IMR-90 (cell line): Measurements from ENCODE around the gene WLS. TPM values are rescaled to one million over a fixed set of nuclear protein-coding genes. Genes with fewer than 3 reads are reported as not detected.

Experiments used
- ATAC-seq: fragments of 200-7000 bp; cut with Tn5 transposase; 2 replicates; pipeline ENCODE4 v1.9.1; 2020; ENCODE audit warnings: low read depth, mild to moderate bottlenecking, moderate library complexity
- BruUV-seq: library from RNA; stranded (reverse); fragments of 400-500 nt; replicated peaks from 2 replicates; lab custom pipeline; 2021; lab: Mats Ljungman, UMichigan
- CTCF ChIA-PET: fragments of 300-600 bp; formaldehyde crosslinking; extraction: SDS; loops from one replicate; lab custom pipeline; 2021; ENCODE audit warnings: antibody characterized with exemption; lab: Yijun Ruan, JAX
- POLR2A ChIA-PET: fragments of 300-600 bp; sonication (Branson Sonifier 250); formaldehyde crosslinking; loops from one replicate; lab custom pipeline; 2022; ENCODE audit warnings: antibody characterized with exemption; ENCODE audit not compliant: unreplicated experiment; lab: Charles Lee
- DNase-seq: peaks from one replicate; pipeline ENCODE4 v3.0.0; 2013
- H2AFZ ChIP-seq: replicated peaks from 2 replicates; pipeline ENCODE3; 2013; ENCODE audit warnings: low read length, mild to moderate bottlenecking; ENCODE audit not compliant: poor library complexity
- H2AK5ac ChIP-seq: 2 replicates; pipeline ENCODE4 v1.6.1; 2013; ENCODE audit warnings: low read depth, low read length, inconsistent platforms
- H2AK9ac ChIP-seq: replicated peaks from 2 replicates; pipeline ENCODE3; 2013; ENCODE audit warnings: mild to moderate bottlenecking, low read depth, low read length, moderate library complexity; ENCODE audit not compliant: poor library complexity
- H2BK120ac ChIP-seq: 2 replicates; pipeline ENCODE4 v1.6.1; 2013; ENCODE audit warnings: low read depth, low read length, inconsistent platforms
- H2BK15ac ChIP-seq: 3 replicates; pipeline ENCODE4 v1.6.1; 2013; ENCODE audit warnings: low read depth, low read length, inconsistent platforms
- H2BK20ac ChIP-seq: 2 replicates; pipeline ENCODE4 v1.6.1; 2013; ENCODE audit warnings: low read depth, mild to moderate bottlenecking, inconsistent platforms, low read length, moderate library complexity
- H2BK5ac ChIP-seq: 2 replicates; pipeline ENCODE4 v1.6.1; 2013; ENCODE audit warnings: mild to moderate bottlenecking, low read depth, low read length, inconsistent platforms; ENCODE audit not compliant: poor library complexity, severe bottlenecking
- H3K14ac ChIP-seq: replicated peaks from 2 replicates; pipeline ENCODE4 v1.6.1; 2013; ENCODE audit warnings: low read depth, low read length, inconsistent platforms
- H3K18ac ChIP-seq: 2 replicates; pipeline ENCODE4 v1.6.1; 2013; ENCODE audit warnings: low read depth, low read length, control low read depth
- H3K23ac ChIP-seq: 2 replicates; pipeline ENCODE4 v1.6.1; 2013; ENCODE audit warnings: low read depth, low read length, inconsistent platforms
- H3K27ac ChIP-seq: 2 replicates; pipeline ENCODE4 v1.5.1; 2013; ENCODE audit warnings: mild to moderate bottlenecking, control low read depth, low read length; ENCODE audit not compliant: insufficient read depth
- H3K27me3 ChIP-seq: 2 replicates; pipeline ENCODE4 v1.6.1; 2013; ENCODE audit warnings: low read length; ENCODE audit not compliant: control insufficient read depth, insufficient read depth
- H3K36me3 ChIP-seq: 2 replicates; pipeline ENCODE4 v1.6.1; 2013; ENCODE audit warnings: low read length, mixed read lengths; ENCODE audit not compliant: control insufficient read depth, insufficient read depth
- H3K4ac ChIP-seq: 2 replicates; pipeline ENCODE4 v1.6.1; 2013; ENCODE audit warnings: low read depth, low read length, inconsistent platforms
- H3K4me1 ChIP-seq: 2 replicates; pipeline ENCODE4 v1.6.1; 2013; ENCODE audit warnings: low read length, mixed read lengths; ENCODE audit not compliant: control insufficient read depth, insufficient read depth
- H3K4me2 ChIP-seq: 2 replicates; pipeline ENCODE4 v1.6.1; 2013; ENCODE audit warnings: low read depth, mild to moderate bottlenecking, control low read depth, low read length, moderate library complexity
- H3K4me3 ChIP-seq: 2 replicates; pipeline ENCODE4 v1.5.1; 2013; ENCODE audit warnings: low read depth, mild to moderate bottlenecking, control low read depth, low read length, moderate library complexity; ENCODE audit not compliant: insufficient read depth
- H3K56ac ChIP-seq: 2 replicates; pipeline ENCODE4 v1.6.1; 2013; ENCODE audit warnings: low read length, inconsistent platforms; ENCODE audit not compliant: insufficient read depth; ENCODE audit errors: extremely low read depth
- H3K79me1 ChIP-seq, 2 experiments: 2 replicates each; pipeline ENCODE4 v1.6.1; 2013; ENCODE audit warnings: low read length in 2 of 2, inconsistent platforms in 1 of 2, low read depth in 1 of 2
- H3K9ac ChIP-seq: 2 replicates; pipeline ENCODE4 v1.6.1; 2013; ENCODE audit warnings: low read depth, low read length, control low read depth
- H3K9me1 ChIP-seq: 2 replicates; pipeline ENCODE4 v1.6.1; 2013; ENCODE audit warnings: low read length, inconsistent platforms; ENCODE audit not compliant: insufficient read depth
- H3K9me3 ChIP-seq: 2 replicates; pipeline ENCODE4 v1.6.1; 2013; ENCODE audit warnings: low read length; ENCODE audit not compliant: control insufficient read depth, insufficient read depth
- H4K20me1 ChIP-seq: 2 replicates; pipeline ENCODE4 v1.6.1; 2013; ENCODE audit warnings: low read length, inconsistent platforms; ENCODE audit not compliant: insufficient read depth
- H4K5ac ChIP-seq: 2 replicates; pipeline ENCODE4 v1.6.1; 2013; ENCODE audit warnings: mild to moderate bottlenecking, low read depth, low read length, control low read depth
- H4K8ac ChIP-seq, 2 experiments: 2 replicates each; pipeline ENCODE4 v1.6.1; 2013; ENCODE audit warnings: low read depth in 2 of 2, low read length in 2 of 2, control low read depth in 1 of 2, inconsistent platforms in 1 of 2
- H4K91ac ChIP-seq: 2 replicates; pipeline ENCODE4 v1.6.1; 2013; ENCODE audit warnings: low read depth, low read length, inconsistent platforms; ENCODE audit not compliant: insufficient read depth
- CHD1 ChIP-seq: IDR thresholded peaks from 2 replicates; pipeline ENCODE4 v1.6.1; 2012; ENCODE audit warnings: low read depth, low read length, improper control_type of control experiment
- ELK1 ChIP-seq: fragments of 150-350 bp; IDR thresholded peaks from 2 replicates; pipeline ENCODE4 v1.6.1; 2016; ENCODE audit warnings: low read depth, mild to moderate bottlenecking, low read length, moderate library complexity, borderline replicate concordance
- FOS ChIP-seq: fragments of 150-350 bp; IDR thresholded peaks from 2 replicates; pipeline ENCODE4 v1.6.1; 2016; ENCODE audit warnings: low read depth, low read length
- MAFK ChIP-seq: IDR thresholded peaks from 2 replicates; pipeline ENCODE4 v1.6.1; 2012; ENCODE audit warnings: low read depth, low read length, improper control_type of control experiment
- MAZ ChIP-seq: IDR thresholded peaks from 2 replicates; pipeline ENCODE4 v1.6.1; 2012; ENCODE audit warnings: low read depth, mild to moderate bottlenecking, low read length, improper control_type of control experiment, moderate library complexity, borderline replicate concordance
- RCOR1 ChIP-seq: IDR thresholded peaks from 2 replicates; pipeline ENCODE4 v1.6.1; 2012; ENCODE audit warnings: mild to moderate bottlenecking, low read length, improper control_type of control experiment; ENCODE audit not compliant: insufficient replicate concordance
- RFX5 ChIP-seq: IDR thresholded peaks from 2 replicates; pipeline ENCODE4 v1.8.0; 2012; ENCODE audit warnings: low read depth, mild to moderate bottlenecking, low read length, moderate library complexity
- SMC3 ChIP-seq: fragments of 150-350 bp; IDR thresholded peaks from 2 replicates; pipeline ENCODE4 v1.6.1; 2016; ENCODE audit warnings: low read depth, mild to moderate bottlenecking, antibody characterized with exemption, low read length, moderate library complexity
- WGBS, 2 experiments: methylation state at CpG; one replicate each; pipeline versions ENCODE4 v1.1.5 to v1.1.7; 2013; ENCODE audit warnings: missing lambda C conversion rate in 2 of 2; ENCODE audit not compliant: insufficient read length in 1 of 2; ENCODE audit errors: extremely low coverage in 2 of 2; 5-methylcytosine and 5-hydroxymethylcytosine counted together
- dilution Hi-C: fragments of 300-500 bp; cut with HindIII; formaldehyde crosslinking; loops from one replicate; pipeline ENCODE4 v1.14.3; 2018; ENCODE audit warnings: low sequenced_read_pairs; ENCODE audit not compliant: unreplicated experiment
- in situ Hi-C: fragments of 300-500 bp; cut with MboI; formaldehyde crosslinking; loops from 3 replicates; pipeline ENCODE4 v1.14.3; 2019; ENCODE audit warnings: low sequenced_read_pairs, inconsistent platforms, mixed read lengths
- intact Hi-C: fragments of 100-400 bp; cut with micrococcal nuclease; formaldehyde crosslinking; loops from 2 replicates; pipeline ENCODE4 v1.10.0; 2022
- polyA plus RNA-seq, 3 experiments: library from polyadenylated mRNA; depleted of rRNA; stranded (reverse); fragments of >200 nt; gene quantifications; 2 replicates each; pipeline ENCODE4 v1.2.3, GENCODE V29; 2012; ENCODE audit warnings: low replicate concordance in 1 of 3
- total RNA-seq: library from RNA; depleted of rRNA; stranded (reverse); fragments of >200 nt; gene quantifications from 2 replicates; pipeline ENCODE4 v1.2.3, GENCODE V29; 2012
- TF ChIP-seq, protein P1 (sequence below): fragments of 150-350 bp; IDR thresholded peaks from 2 replicates; pipeline ENCODE4 v1.6.1; 2017; ENCODE audit warnings: mild to moderate bottlenecking, antibody characterized with exemption, low read length, low read depth

The WLS gene
- total and polyA plus RNA-seq, 2 of the 4 experiments (the other 2 are of a cell fraction), result 152 to 157 TPM

GRCh38 chr1:68217618-68218017 lies 14.7 kb downstream of the WLS start:
- peaks cover 57% of the 10 kb centered on the region for H4K20me1 ChIP-seq
- intact Hi-C loops, result no loop called here

More at GRCh38 chr1:68217618-68218017, 14.7 kb downstream of the WLS start:
- H3K36me3 ChIP-seq, result no peaks in the 10 kb centered on the region; the same call in 1 of the 2 replicates
- no peak overlapping the region for H3K4ac ChIP-seq
- no peak overlapping the region for H3K23ac ChIP-seq
- H3K4me1 ChIP-seq, result peaks cover 31% of the 10 kb centered on the region
- H2BK120ac ChIP-seq, result no peak overlapping the region
- H3K14ac ChIP-seq, result no peak overlapping the region
- H2BK20ac ChIP-seq, result no peak overlapping the region
- no peak overlapping the region for H2BK15ac ChIP-seq
- H3K18ac ChIP-seq, result no peak overlapping the region
- H3K9me1 ChIP-seq, result peaks cover 20% of the 10 kb centered on the region
- no peak overlapping the region for H2AK9ac ChIP-seq
- no peak overlapping the region for H3K4me3 ChIP-seq
- H3K9ac ChIP-seq, result no peak overlapping the region
- H4K91ac ChIP-seq, result no peak overlapping the region
- H2BK5ac ChIP-seq, result no peak overlapping the region
- peaks cover 28 to 61% of the 10 kb centered on the region in 2 experiments for H3K79me1 ChIP-seq
- POLR2A ChIA-PET, result no interaction called here
- no peaks in the 10 kb centered on the region for H3K27me3 ChIP-seq
- H3K9me3 ChIP-seq, result no peaks in the 10 kb centered on the region
- no peak overlapping the region for H2AK5ac ChIP-seq
- TF ChIP-seq CHD1 (no peak), SMC3 (no peak), MAZ (no peak), RFX5 (no peak), MAFK (no peak), ELK1 (no peak), FOS (no peak), RCOR1 (no peak)
- TF ChIP-seq, protein P1, sequence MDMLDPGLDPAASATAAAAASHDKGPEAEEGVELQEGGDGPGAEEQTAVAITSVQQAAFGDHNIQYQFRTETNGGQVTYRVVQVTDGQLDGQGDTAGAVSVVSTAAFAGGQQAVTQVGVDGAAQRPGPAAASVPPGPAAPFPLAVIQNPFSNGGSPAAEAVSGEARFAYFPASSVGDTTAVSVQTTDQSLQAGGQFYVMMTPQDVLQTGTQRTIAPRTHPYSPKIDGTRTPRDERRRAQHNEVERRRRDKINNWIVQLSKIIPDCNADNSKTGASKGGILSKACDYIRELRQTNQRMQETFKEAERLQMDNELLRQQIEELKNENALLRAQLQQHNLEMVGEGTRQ, result no peak
- WGBS, 2 experiments, result 93% methylated on average over 2 of the region's 5 CpGs; no CpG with 5 or more reads in 1 of the 2 experiments
- dilution Hi-C loops (no loop called here), in situ Hi-C loops (no loop called here)
- ATAC-seq, result no peak
- DNase-seq, result no peak
- no peak overlapping the region for H3K27ac ChIP-seq
- CTCF ChIA-PET, result no interaction called here
- H3K56ac ChIP-seq, result no peak overlapping the region
- no TSS peak for BruUV-seq
- H4K5ac ChIP-seq, result no peak overlapping the region
- no peak overlapping the region for H4K8ac ChIP-seq
- no peak overlapping the region for H2AFZ ChIP-seq
- no peak overlapping the region for H3K4me2 ChIP-seq
